NB4 (cell line): ENCODE measurements around the gene SPATS2.

ENCODE experiments used
- DNase-seq: peaks from one replicate; pipeline ENCODE4 v3.0.0; 2010; ENCODE audit warnings: low read depth
- H3K4me3 ChIP-seq: one replicate; pipeline ENCODE4 v1.5.1; 2011; ENCODE audit warnings: mild to moderate bottlenecking, low read depth, low read length, moderate library complexity
- CTCF ChIP-seq: IDR thresholded peaks from one replicate; pipeline ENCODE4 v1.5.1; 2012; ENCODE audit warnings: low read depth, low read length
- MAX ChIP-seq: IDR thresholded peaks from 2 replicates; pipeline ENCODE4 v1.6.1; 2011; ENCODE audit warnings: low read depth, low read length
- MYC ChIP-seq: IDR thresholded peaks from 2 replicates; pipeline ENCODE4 v1.6.1; 2011; ENCODE audit warnings: low read depth, low read length
- POLR2A ChIP-seq: IDR thresholded peaks from 2 replicates; pipeline ENCODE4 v1.6.1; 2011; ENCODE audit warnings: mild to moderate bottlenecking; ENCODE audit not compliant: insufficient read length; ENCODE audit errors: extremely low read depth

SPATS2 gene

GRCh38 chr12:49496417-49497360 lies 129.4 kb downstream of the SPATS2 start:
- H3K4me3 ChIP-seq = no peak overlapping the region
- no peak for DNase-seq
- TF ChIP-seq MYC = no peak
- no peak for TF ChIP-seq CTCF
- no peak for TF ChIP-seq POLR2A
- no peak for TF ChIP-seq MAX

GRCh38 chr12:49501895-49502294 lies 134.6 kb downstream of the SPATS2 start:
- no peak for DNase-seq
- H3K4me3 ChIP-seq = no peak overlapping the region
- TF ChIP-seq POLR2A (no peak), CTCF (no peak), MYC (no peak), MAX (no peak)

- H3K4me3 ChIP-seq = no peak overlapping the region
- no peak for DNase-seq
- no peak for TF ChIP-seq MAX
- TF ChIP-seq POLR2A = no peak
- TF ChIP-seq CTCF = no peak
- TF ChIP-seq MYC = no peak
Measured at GRCh38 chr12:49502590-49502989, 135.3 kb downstream of the SPATS2 start.

GRCh38 chr12:49503674-49504180 lies 136.5 kb downstream of the SPATS2 start:
- H3K4me3 ChIP-seq = no peak overlapping the region
- no peak for DNase-seq
- TF ChIP-seq MAX (no peak), CTCF (no peak), POLR2A (no peak), MYC (no peak)

GRCh38 chr12:49505672-49506071 lies 138.4 kb downstream of the SPATS2 start:
- TF ChIP-seq POLR2A = no peak
- TF ChIP-seq MAX = no peak
- TF ChIP-seq CTCF = no peak
- TF ChIP-seq MYC = no peak
- no peak overlapping the region for H3K4me3 ChIP-seq
- no peak for DNase-seq
